H1 (cell line): Measurements from ENCODE around the gene DCUN1D4. TPM values are rescaled to one million over a fixed set of nuclear protein-coding genes. Genes with fewer than 3 reads are reported as not detected.
A peak's percentile ranks its signal among the peaks of the same experiment; 100 is the strongest.

Experiments used
- CTCF ChIA-PET: fragments of 300-600 bp; sonication (Branson Sonifier 250); formaldehyde crosslinking; loops from one replicate; lab custom pipeline; 2021; ENCODE audit not compliant: partially characterized antibody; lab: Charles Lee
- POLR2A ChIA-PET: fragments of 300-600 bp; sonication (Branson Sonifier 250); formaldehyde crosslinking; loops from one replicate; lab custom pipeline; 2021; ENCODE audit warnings: inconsistent platforms; ENCODE audit not compliant: partially characterized antibody; lab: Charles Lee
- DNase-seq, 2 experiments: peaks; one replicate each; pipeline versions ENCODE4 v3.0.0 to v3.0.0-alpha.2; 2010 to 2022; ENCODE audit warnings: low spot score in 2 of 2, low read depth in 1 of 2, mixed read lengths in 1 of 2
- FAIRE-seq: peaks from 2 replicates; lab custom pipeline; 2011; peaks lifted over from hg19 to GRCh38; lab: Jason Lieb, UNC
- H2AFZ ChIP-seq: 2 replicates; pipeline ENCODE4 v1.8.1; 2012; ENCODE audit warnings: low read length, inconsistent platforms
- H2AK5ac ChIP-seq: 2 replicates; pipeline ENCODE4 v1.6.1; 2013; ENCODE audit warnings: low read depth, low read length
- H2BK120ac ChIP-seq: replicated peaks from 2 replicates; pipeline ENCODE3; 2013; ENCODE audit warnings: low read depth, low read length, inconsistent platforms
- H2BK12ac ChIP-seq: 2 replicates; pipeline ENCODE4 v1.6.1; 2013; ENCODE audit warnings: low read depth, low read length
- H2BK15ac ChIP-seq: 2 replicates; pipeline ENCODE4 v1.6.1; 2013; ENCODE audit warnings: low read length
- H2BK20ac ChIP-seq: 2 replicates; pipeline ENCODE4 v1.6.1; 2013; ENCODE audit warnings: low read length
- H2BK5ac ChIP-seq: 2 replicates; pipeline ENCODE4 v1.6.1; 2013; ENCODE audit warnings: low read depth, low read length
- H3K14ac ChIP-seq: 2 replicates; pipeline ENCODE4 v1.6.1; 2013; ENCODE audit warnings: inconsistent platforms; ENCODE audit not compliant: insufficient read length
- H3K18ac ChIP-seq: 2 replicates; pipeline ENCODE4 v1.6.1; 2013; ENCODE audit warnings: low read length; ENCODE audit errors: extremely low read depth
- H3K23ac ChIP-seq: 2 replicates; pipeline ENCODE4 v1.6.1; 2013; ENCODE audit warnings: inconsistent platforms; ENCODE audit not compliant: insufficient read length
- H3K23me2 ChIP-seq: 2 replicates; pipeline ENCODE4 v1.6.1; 2013; ENCODE audit warnings: low read depth, low read length
- H3K27ac ChIP-seq: 2 replicates; pipeline ENCODE4 v1.6.1; 2011; ENCODE audit warnings: low read depth, low read length, inconsistent platforms
- H3K27me3 ChIP-seq, 4 experiments: replicated peaks in 1 of 4; 1 replicate in 1 of 4; 2 replicates in 3 of 4; pipeline versions ENCODE4 v1.6.1 to v1.8.1; 2011 to 2013; ENCODE audit warnings: low read length in 3 of 4, mild to moderate bottlenecking in 3 of 4, inconsistent platforms in 2 of 4, mixed read lengths in 2 of 4, moderate library complexity in 1 of 4; ENCODE audit not compliant: control insufficient read depth in 3 of 4, insufficient read depth in 3 of 4; ENCODE audit errors: extremely low read depth in 1 of 4
- H3K36me3 ChIP-seq, 4 experiments: 2 replicates each; pipeline versions ENCODE4 v1.6.1 to v1.8.1; 2011 to 2013; ENCODE audit warnings: mild to moderate bottlenecking in 4 of 4, low read length in 3 of 4, moderate library complexity in 2 of 4, control low read depth in 1 of 4, inconsistent platforms in 1 of 4; ENCODE audit not compliant: insufficient read depth in 4 of 4, control insufficient read depth in 2 of 4
- H3K4ac ChIP-seq: replicated peaks from 2 replicates; pipeline ENCODE3; 2013; ENCODE audit warnings: low read length, low read depth, mixed read lengths, inconsistent platforms; ENCODE audit not compliant: insufficient read length
- H3K4me1 ChIP-seq, 4 experiments: replicated peaks in 1 of 4; 1 replicate in 1 of 4; 2 replicates in 3 of 4; pipeline versions ENCODE4 v1.6.1 to v1.8.1; 2011 to 2013; ENCODE audit warnings: low read length in 3 of 4, inconsistent platforms in 2 of 4, mixed read lengths in 1 of 4; ENCODE audit not compliant: insufficient read depth in 4 of 4, control insufficient read depth in 3 of 4
- H3K4me2 ChIP-seq, 2 experiments: 2 replicates each; pipeline versions ENCODE4 v1.6.1 to v1.8.1; 2011 to 2013; ENCODE audit warnings: low read depth in 2 of 2, low read length in 2 of 2, control low read depth in 1 of 2, inconsistent platforms in 1 of 2, mild to moderate bottlenecking in 1 of 2; ENCODE audit not compliant: insufficient read depth in 1 of 2
- H3K4me3 ChIP-seq, 4 experiments: fragments of 200-600, 300-600 bp in 1 of 4; sonication (generic), shearing (Covaris generic), sonication (Bioruptor Twin) in 1 of 4; 2 replicates each; pipeline versions ENCODE4 v1.5.1 to v1.8.1; 2011 to 2016; ENCODE audit warnings: low read length in 4 of 4, low read depth in 3 of 4, control low read depth in 2 of 4, inconsistent platforms in 2 of 4, mild to moderate bottlenecking in 2 of 4, mixed read lengths in 1 of 4, moderate library complexity in 1 of 4; ENCODE audit not compliant: insufficient read depth in 2 of 4; ENCODE audit errors: extremely low read depth in 1 of 4
- H3K56ac ChIP-seq: replicated peaks from 2 replicates; pipeline ENCODE3; 2013; ENCODE audit warnings: low read depth, mild to moderate bottlenecking, mixed read lengths, low read length, inconsistent platforms; ENCODE audit not compliant: insufficient read length
- H3K79me1 ChIP-seq: 2 replicates; pipeline ENCODE4 v1.6.1; 2013; ENCODE audit warnings: low read depth, low read length, control low read depth
- H3K79me2 ChIP-seq, 2 experiments: 2 replicates each; pipeline versions ENCODE4 v1.6.1 to v1.8.1; 2012 to 2013; ENCODE audit warnings: low read length in 2 of 2, mild to moderate bottlenecking in 2 of 2, inconsistent platforms in 1 of 2; ENCODE audit not compliant: insufficient read depth in 2 of 2, control insufficient read depth in 1 of 2
- H3K9ac ChIP-seq, 4 experiments: replicated peaks in 1 of 4; 1 replicate in 1 of 4; 2 replicates in 3 of 4; pipeline versions ENCODE4 v1.6.1 to v1.8.1; 2011 to 2013; ENCODE audit warnings: low read depth in 3 of 4, low read length in 3 of 4, control low read depth in 2 of 4, mild to moderate bottlenecking in 2 of 4, moderate library complexity in 2 of 4, inconsistent platforms in 1 of 4; ENCODE audit errors: extremely low read depth in 1 of 4
- H3K9me3 ChIP-seq, 2 experiments: 2 replicates each; pipeline versions ENCODE4 v1.6.1 to v1.8.1; 2012 to 2013; ENCODE audit warnings: mild to moderate bottlenecking in 2 of 2, moderate library complexity in 2 of 2, control low read depth in 1 of 2, inconsistent platforms in 1 of 2, low read depth in 1 of 2, low read length in 1 of 2, mixed read lengths in 1 of 2; ENCODE audit not compliant: insufficient read depth in 2 of 2
- H4K20me1 ChIP-seq, 2 experiments: replicated peaks in 1 of 2; 2 replicates each; pipeline versions ENCODE3 to v1.8.1; 2011 to 2013; ENCODE audit warnings: inconsistent platforms in 2 of 2, low read length in 2 of 2, mild to moderate bottlenecking in 1 of 2; ENCODE audit not compliant: insufficient read depth in 2 of 2, control insufficient read depth in 1 of 2
- H4K5ac ChIP-seq: 2 replicates; pipeline ENCODE4 v1.6.1; 2013; ENCODE audit warnings: low read length, low read depth, mixed read lengths, inconsistent platforms; ENCODE audit not compliant: insufficient read length
- H4K8ac ChIP-seq: 2 replicates; pipeline ENCODE4 v1.8.0; 2013; ENCODE audit warnings: mild to moderate bottlenecking, moderate library complexity, low read length, inconsistent platforms; ENCODE audit not compliant: insufficient read depth; ENCODE audit errors: extremely low read depth
- H4K91ac ChIP-seq: replicated peaks from 2 replicates; pipeline ENCODE3; 2013; ENCODE audit warnings: low read length, mixed read lengths, inconsistent platforms; ENCODE audit not compliant: insufficient read length
- CEBPB ChIP-seq: IDR thresholded peaks from 2 replicates; pipeline ENCODE4 v1.6.1; 2012; ENCODE audit warnings: low read depth, low read length
- CTBP2 ChIP-seq: IDR thresholded peaks from 2 replicates; pipeline ENCODE4 v1.7.0; 2011; ENCODE audit warnings: borderline replicate concordance, mild to moderate bottlenecking, moderate library complexity, mixed read lengths, low read length; ENCODE audit not compliant: insufficient read depth, insufficient read length
- KDM4A ChIP-seq: IDR thresholded peaks from one replicate; pipeline ENCODE4 v1.7.1; 2012; ENCODE audit warnings: low read depth, mild to moderate bottlenecking, moderate library complexity, low read length, inconsistent platforms; ENCODE audit not compliant: severe bottlenecking
- MAFK ChIP-seq: IDR thresholded peaks from 2 replicates; pipeline ENCODE4 v1.6.1; 2012; ENCODE audit warnings: low read depth, mild to moderate bottlenecking, improper control_type of control experiment, low read length
- SIX5 ChIP-seq: IDR thresholded peaks from 2 replicates; pipeline ENCODE4 v1.6.1; 2011; ENCODE audit warnings: mild to moderate bottlenecking, low read depth, low read length
- SP4 ChIP-seq: IDR thresholded peaks from 2 replicates; pipeline ENCODE4 v1.6.1; 2012; ENCODE audit warnings: low read length, inconsistent platforms
- WGBS, 2 experiments: shearing (Covaris generic) in 1 of 2; methylation state at CpG; one replicate each; pipeline versions ENCODE4 v1.1.6 to v1.1.7; 2013 to 2015; ENCODE audit warnings: low lambda C conversion rate in 2 of 2, mixed read lengths in 2 of 2, inconsistent platforms in 1 of 2, low coverage in 1 of 2, missing lambda C conversion rate in 1 of 2; ENCODE audit not compliant: insufficient replicate concordance in 2 of 2, insufficient coverage in 1 of 2, insufficient read length in 1 of 2; ENCODE audit errors: extremely low coverage in 1 of 2, missing lambda C conversion rate in 1 of 2; 5-methylcytosine and 5-hydroxymethylcytosine counted together
- polyA plus RNA-seq, 7 experiments: library from polyadenylated mRNA; depleted of rRNA in 3 of 7; stranded (reverse) in 5 of 7; unstranded in 2 of 7; fragments of >200 nt in 5 of 7; fragments of 200-250 nt in 2 of 7; gene quantifications; 1 replicate in 5 of 7; 2 replicates in 1 of 7; 4 replicates in 1 of 7; pipeline versions ENCODE4 v1.2.1 to v1.2.3, GENCODE V29; 2011 to 2013; ENCODE audit warnings: missing spikeins in 2 of 7, mixed read lengths in 2 of 7
- total RNA-seq: library from RNA; stranded (reverse); fragmentation: NEBNext Ultra II Directional; extraction: Animal tissue kit (Norgen Biotek cat#: 25700); gene quantifications from 2 replicates; pipeline ENCODE4 v1.2.1, GENCODE V29; 2021

The DCUN1D4 gene
- total and polyA plus RNA-seq, 2 of the 8 experiments (the other 6 are each of a cell fraction or from before 2014, with no cell fraction given): 22.9 to 55.9 TPM

DNA sequence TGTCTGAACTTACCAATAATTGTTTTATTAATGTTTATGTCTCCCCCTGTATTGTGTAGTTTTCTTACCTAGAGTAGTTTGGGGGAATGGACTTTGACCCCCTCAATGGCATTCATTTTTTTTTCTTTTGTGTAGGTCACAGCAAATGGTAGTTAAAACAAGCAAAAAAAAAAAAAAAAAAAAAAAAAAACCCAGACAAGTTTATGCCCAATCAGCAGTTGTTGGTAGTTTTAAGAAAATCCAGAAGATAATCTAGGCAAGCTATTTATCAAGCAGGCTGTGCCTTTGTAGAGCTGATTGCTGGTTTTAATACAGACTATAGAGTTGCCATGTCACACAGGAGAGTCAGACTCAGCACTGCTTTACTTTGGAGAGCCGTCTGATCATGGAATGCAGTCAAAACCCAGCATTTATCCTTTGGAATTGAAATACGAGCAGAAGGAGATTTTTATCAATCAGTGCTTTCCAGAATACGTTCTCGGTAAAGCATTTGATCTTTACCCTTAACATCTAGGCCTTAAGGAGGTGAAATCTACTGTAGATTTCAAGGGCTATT lies 16.6 kb downstream of the DCUN1D4 start:
- Histone ChIP-seq H3K79me2 (peaks cover 12 to 85% of the 10 kb centered on the region in 2 experiments; a peak in 3 of 4 replicates), H2AK5ac (no peak overlapping the region), H2BK5ac (no peak overlapping the region), H3K79me1 (peaks cover 4% of the 10 kb centered on the region), H4K5ac (no peak overlapping the region), H3K56ac (no peak overlapping the region), H3K4me3 (no peak overlapping the region), H3K9ac (no peak overlapping the region), H3K23ac (no peak overlapping the region), H3K4me2 (no peak overlapping the region), H2BK15ac (no peak overlapping the region), H4K20me1 (peaks cover 4 to 7% of the 10 kb centered on the region in 2 experiments), H2AFZ (no peak overlapping the region), H3K18ac (no peak overlapping the region), H4K91ac (no peak overlapping the region), H2BK20ac (no peak overlapping the region), H3K27ac (no peak overlapping the region), H3K36me3 (peaks cover 0 to 16% (median 5%) of the 10 kb centered on the region in 4 experiments; a peak in 5 of 8 replicates), H3K23me2 (no peaks in the 10 kb centered on the region), H2BK120ac (no peak overlapping the region), H3K9me3 (no peaks in the 10 kb centered on the region), H4K8ac (no peak overlapping the region), H2BK12ac (no peak overlapping the region), H3K27me3 (no peaks in the 10 kb centered on the region), H3K4me1 (peaks cover 0 to 11% (median 3%) of the 10 kb centered on the region in 4 experiments; a peak in 5 of 7 replicates), H3K4ac (no peak overlapping the region), H3K14ac (no peak overlapping the region)
- DNase-seq: no peak
- ChIA-PET CTCF (no interaction called here), POLR2A (interaction anchor here (1.8 kb wide), 1 partner anchor 13 kb away, joined by 9 read pairs; no protein-coding TSS in a partner anchor)
- TF ChIP-seq MAFK (0 out of 2 replicates have a peak, but pooled peaks have one; percentile 7), CEBPB (no peak), SP4 (no peak), SIX5 (no peak), KDM4A (no peak), CTBP2 (no peak)
- WGBS, 2 experiments: 99% methylated on average over 4 of the region's 4 CpGs; no CpG with 5 or more reads in 1 of the 2 experiments
- FAIRE-seq: peak; percentile 24
